ENCODE measurements around the gene UMAD1.

- TF ChIP-seq CTCF (conservative IDR thresholded peaks at IDR 0.05; ENCODE audit: low read length): no peak
- no peak for TF ChIP-seq EZH2phosphoT487 (IDR thresholded peaks at IDR 0.05; ENCODE audit: borderline replicate concordance)
Observed at GRCh38 chr7:7738622-7739021, 98.1 kb downstream of the UMAD1 start.
